SH-SY5Y (cell line): ENCODE measurements around the gene DYRK1A.

Experiments used
- GATA2 ChIP-seq: IDR thresholded peaks from 2 replicates; pipeline ENCODE4 v1.6.1; 2011; ENCODE audit warnings: mild to moderate bottlenecking, low read depth, low read length
- GATA3 ChIP-seq: IDR thresholded peaks from 2 replicates; pipeline ENCODE4 v1.6.1; 2011; ENCODE audit warnings: low read depth, mild to moderate bottlenecking, low read length, moderate library complexity

DYRK1A gene

GRCh38 chr21:37550618-37551330 is 184.2 kb downstream of the DYRK1A start:
- TF ChIP-seq GATA3 (no peak), GATA2 (no peak)

- TF ChIP-seq GATA2 (no peak), GATA3 (no peak)
These were observed 184.9 kb downstream of the DYRK1A start for GRCh38 chr21:37551331-37551992.

GRCh38 chr21:37551993-37552355 is 185.4 kb downstream of the DYRK1A start:
- no peak for TF ChIP-seq GATA3
- no peak for TF ChIP-seq GATA2

GRCh38 chr21:37552496-37553029 is 186.0 kb downstream of the DYRK1A start:
- no peak for TF ChIP-seq GATA3
- no peak for TF ChIP-seq GATA2

- TF ChIP-seq GATA3 (no peak), GATA2 (no peak)
These were observed 186.5 kb downstream of the DYRK1A start for GRCh38 chr21:37553078-37553481.

GRCh38 chr21:37554661-37555379 is 188.2 kb downstream of the DYRK1A start:
- TF ChIP-seq GATA3, result no peak
- TF ChIP-seq GATA2, result no peak

GRCh38 chr21:37555672-37556261 is 189.2 kb downstream of the DYRK1A start:
- TF ChIP-seq GATA2, result no peak
- TF ChIP-seq GATA3, result no peak

- TF ChIP-seq GATA3 (no peak), GATA2 (no peak)
These were observed 190.8 kb downstream of the DYRK1A start for GRCh38 chr21:37557261-37557950.

GRCh38 chr21:37558676-37559211 is 192.2 kb downstream of the DYRK1A start:
- no peak for TF ChIP-seq GATA3
- no peak for TF ChIP-seq GATA2

GRCh38 chr21:37560385-37560784 is 193.8 kb downstream of the DYRK1A start:
- TF ChIP-seq GATA3 (no peak), GATA2 (no peak)

GRCh38 chr21:37561506-37561905 is 194.9 kb downstream of the DYRK1A start:
- TF ChIP-seq GATA3 (no peak), GATA2 (no peak)

GRCh38 chr21:37561941-37562919 is 195.7 kb downstream of the DYRK1A start:
- no peak for TF ChIP-seq GATA2
- no peak for TF ChIP-seq GATA3
